GM18502 (cell line): Measurements from ENCODE around the gene PRRT4.

Source experiments
- ATAC-seq: cut with Tn5 transposase; IDR thresholded peaks from one replicate; pipeline ENCODE4 v1.9.1; 2021; ENCODE audit warnings: mild to moderate bottlenecking; ENCODE audit not compliant: unreplicated experiment, poor library complexity

Gene PRRT4

DNA sequence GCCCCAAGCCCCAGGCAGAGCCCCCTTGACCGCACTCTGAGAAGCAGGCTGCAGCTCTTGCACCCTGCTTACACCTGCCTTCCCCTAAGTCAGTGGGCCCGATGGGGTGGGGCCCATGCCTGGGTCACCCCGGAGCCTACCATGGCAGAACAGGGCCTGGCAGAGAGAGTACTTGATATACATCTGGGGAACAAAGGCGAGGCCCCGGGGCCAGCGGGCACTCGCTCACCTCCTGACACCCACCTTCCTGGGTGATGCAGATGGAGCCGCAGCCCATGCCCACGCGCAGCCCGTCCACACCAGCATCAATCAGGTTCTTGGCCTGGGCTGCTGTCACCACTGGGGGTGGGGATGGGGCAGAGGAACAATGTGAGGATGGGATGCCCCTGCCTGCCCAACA is 34.9 kb upstream of the PRRT4 start:
- no peak for ATAC-seq

GRCh38 chr7:128395748-128396147 is 34.3 kb upstream of the PRRT4 start:
- ATAC-seq: no peak

DNA sequence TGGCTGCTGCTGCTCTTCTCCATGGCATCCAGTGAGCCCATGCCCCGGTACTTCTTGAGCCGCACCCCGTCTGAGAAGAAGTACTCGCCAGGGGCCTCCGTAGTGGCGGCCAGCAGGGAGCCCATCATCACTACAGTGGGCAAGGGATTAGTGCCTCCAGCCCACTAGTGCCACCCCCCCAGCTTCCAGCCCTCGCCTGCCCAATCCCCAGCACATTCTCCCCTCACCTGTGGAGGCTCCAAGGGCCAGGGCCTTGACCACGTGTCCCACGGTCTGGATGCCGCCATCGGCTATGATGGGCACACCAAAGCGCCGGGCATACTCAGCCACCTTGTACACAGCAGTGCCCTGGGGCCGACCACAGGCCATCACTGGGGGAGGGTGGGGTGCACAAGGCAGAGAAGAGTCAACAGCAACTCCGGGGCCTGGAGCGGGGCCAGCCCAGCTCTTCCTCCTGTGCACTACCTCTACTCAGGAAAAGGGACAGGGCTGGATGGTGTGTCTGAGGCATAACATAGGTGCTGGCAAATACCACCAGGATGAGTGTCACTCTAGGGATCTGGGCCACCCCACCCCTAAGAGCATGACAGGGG is 33.5 kb upstream of the PRRT4 start:
- no peak for ATAC-seq

DNA sequence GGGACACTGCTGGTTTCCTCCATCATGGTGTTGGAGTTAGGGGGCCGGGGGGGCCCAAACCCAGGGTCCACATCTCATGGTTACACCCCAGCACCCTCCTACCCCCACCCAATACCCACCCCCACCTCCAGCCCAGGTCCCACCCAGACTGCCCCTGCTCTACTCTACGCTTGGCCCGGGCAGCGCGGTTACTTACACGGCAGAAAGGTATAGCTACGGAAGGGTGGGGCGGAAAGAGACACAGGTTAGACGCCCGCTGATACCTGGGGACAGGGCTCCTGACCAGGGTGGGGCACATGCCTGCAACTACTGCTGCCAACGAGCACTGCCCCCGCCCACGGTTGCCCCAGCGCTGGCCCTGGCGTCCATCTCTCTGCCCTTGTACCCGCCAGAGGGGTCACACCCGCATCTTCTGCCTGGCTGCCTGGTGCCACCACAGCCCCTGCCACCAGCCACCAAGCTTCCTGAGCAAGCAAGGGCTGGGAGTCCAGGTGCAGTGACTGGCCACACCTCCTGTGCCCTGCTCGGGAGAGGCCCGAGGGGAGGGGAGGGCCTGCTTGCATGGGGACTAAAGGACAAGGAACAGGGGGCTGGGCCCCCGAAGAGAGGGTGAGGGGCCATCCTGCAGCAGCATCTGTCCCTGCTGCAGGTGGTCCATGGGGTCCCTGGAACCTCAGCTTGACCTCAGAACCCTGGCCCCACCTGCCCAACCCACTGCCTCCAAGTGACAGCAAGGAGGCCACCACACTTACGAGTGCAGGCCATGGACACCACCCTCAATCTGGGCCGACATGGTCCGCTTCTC is 32.2 kb upstream of the PRRT4 start:
- no peak for ATAC-seq

- no peak for ATAC-seq
Measured at GRCh38 chr7:128392446-128393327, 31.2 kb upstream of the PRRT4 start.

- no peak for ATAC-seq
Measured at GRCh38 chr7:128391805-128392204, 30.3 kb upstream of the PRRT4 start.

DNA sequence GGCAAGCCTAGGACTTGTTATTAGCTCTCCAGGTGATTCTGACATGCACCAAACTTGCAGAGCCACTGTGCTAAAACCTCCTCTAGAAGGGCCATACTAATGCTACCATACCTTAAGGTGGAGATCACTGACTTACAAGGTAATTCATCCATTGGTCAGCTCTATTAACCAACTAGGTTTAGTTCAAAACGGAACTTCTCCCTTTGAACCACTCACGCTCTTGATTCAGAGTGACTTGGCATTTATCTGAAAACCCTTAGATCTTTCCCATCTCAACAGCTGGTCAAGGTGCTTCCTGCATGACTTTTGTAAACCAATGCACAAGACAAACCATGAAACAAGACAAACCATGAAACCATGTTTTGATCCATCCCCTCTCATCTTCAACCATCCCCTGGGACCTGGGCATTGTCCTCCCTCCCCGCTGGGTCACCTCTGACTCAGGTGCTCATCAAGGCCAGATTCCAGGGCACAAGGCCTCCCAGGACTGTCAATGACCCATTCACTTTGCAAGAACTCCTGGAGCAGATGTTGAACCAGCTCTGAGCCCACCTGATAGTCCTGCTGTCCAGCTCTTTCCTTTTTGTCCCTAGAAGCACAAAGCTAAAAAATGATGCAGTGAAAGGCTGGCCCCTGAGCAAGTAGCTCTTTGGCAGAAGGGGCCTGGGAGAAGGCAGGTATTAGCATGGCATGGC is 29.5 kb upstream of the PRRT4 start:
- ATAC-seq: no peak

DNA sequence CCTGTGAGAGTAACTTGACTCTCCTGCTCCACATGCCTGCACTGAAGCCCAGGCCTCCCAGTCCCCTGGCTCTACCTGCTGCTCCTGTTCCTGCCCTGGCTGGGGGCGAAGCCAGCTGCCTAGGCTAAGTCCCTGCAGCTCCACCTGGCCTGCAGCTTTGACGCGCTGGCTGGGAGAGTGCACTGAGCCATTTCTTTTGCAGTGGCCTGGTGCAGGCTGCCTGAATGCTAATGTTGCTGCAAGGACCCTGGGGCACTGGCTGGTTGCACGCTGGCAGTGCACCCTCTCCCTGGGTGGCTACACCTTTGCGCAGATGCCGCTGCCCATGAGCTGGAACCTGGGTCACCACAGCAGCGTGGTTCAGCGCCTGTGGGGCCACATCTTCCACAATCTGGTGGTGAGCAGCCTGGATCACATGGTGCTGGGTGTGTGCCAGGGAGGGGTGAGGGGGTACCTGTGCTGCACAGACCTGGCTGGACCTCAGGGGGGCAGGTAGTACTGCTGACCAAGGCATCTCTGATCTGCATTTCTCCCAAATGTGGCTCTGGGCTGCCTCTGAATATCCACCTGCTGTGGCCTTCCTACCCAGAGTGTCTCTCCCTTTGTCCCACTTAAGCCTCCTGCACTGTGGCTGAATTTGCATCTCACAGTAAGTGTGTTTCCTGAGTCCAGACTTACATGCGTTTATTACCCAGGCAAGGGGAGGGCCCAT is 28.3 kb upstream of the PRRT4 start:
- ATAC-seq: no peak

DNA sequence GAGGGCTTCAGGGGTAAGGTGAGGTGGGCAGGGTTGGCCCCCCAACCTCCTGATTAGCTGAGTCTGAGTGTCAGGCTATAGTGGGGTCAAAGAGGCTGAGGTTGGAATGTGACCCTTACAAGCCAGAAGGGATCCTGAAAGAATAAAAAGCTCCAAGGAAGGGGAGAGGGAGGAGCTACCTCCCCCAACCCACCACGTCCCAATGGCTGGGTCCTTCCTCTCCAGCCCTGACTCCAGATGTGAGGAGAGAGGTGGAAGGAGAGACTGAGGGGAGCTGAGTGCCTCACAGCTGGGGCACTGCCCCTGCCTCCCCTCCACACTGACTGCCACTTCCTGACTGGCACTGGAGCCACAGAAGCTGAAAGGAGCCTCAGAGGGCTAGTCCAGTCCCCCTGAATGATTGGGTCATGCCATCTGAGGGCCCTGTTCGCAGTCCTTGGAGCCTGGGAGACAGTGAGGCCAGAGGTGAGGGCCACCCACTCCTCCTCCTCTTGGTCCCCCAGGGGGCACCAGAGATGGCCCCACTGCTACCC is 27.7 kb upstream of the PRRT4 start:
- ATAC-seq: no peak

- ATAC-seq: peak; percentile 13
Measured at GRCh38 chr7:128388145-128388485, 26.6 kb upstream of the PRRT4 start.

DNA sequence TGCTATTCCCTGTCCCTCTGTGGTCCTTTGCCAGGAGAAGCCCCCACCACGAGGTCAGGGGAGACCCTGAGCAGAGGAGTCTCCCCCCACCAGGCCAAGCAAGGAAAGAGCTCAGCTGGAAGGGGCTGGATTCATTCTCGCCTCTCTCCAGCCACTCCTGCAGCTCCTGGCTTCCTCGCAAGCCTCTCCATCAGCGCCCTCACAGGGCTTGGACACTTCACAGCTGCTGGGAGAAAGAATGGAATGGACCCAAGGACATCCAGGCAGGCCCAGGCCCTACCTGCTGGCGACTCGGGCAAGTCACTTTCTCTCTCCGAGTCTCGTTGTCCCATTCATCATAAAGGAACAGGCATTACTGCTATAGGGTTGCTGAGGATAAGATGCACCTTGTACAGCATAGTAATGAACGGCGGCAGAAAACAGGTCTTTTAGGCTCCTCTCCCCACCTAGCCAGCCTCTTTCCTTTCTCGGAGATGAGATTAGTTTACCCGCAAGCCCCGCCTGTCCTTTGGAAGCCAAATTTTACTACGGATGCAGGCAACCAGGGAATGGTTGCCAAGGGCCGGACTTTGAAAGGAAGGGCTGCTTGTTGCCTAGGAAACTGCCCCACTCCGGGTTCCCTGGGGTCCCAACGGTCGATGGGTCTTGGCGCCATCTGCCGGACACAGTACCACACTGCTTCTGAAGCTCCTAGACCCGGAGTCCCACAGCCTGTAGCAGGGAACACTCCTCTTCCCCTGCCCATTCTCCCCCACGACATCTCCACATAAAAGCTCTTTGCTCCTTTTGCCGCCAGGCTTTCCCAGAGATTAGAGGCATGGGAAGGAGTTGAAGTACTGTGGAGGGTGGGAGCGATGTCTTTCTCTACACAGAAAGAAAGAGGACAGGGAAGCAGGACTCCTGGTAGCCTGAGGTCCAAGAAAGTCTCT is 26.0 kb upstream of the PRRT4 start:
- ATAC-seq: peak; percentile 78

DNA sequence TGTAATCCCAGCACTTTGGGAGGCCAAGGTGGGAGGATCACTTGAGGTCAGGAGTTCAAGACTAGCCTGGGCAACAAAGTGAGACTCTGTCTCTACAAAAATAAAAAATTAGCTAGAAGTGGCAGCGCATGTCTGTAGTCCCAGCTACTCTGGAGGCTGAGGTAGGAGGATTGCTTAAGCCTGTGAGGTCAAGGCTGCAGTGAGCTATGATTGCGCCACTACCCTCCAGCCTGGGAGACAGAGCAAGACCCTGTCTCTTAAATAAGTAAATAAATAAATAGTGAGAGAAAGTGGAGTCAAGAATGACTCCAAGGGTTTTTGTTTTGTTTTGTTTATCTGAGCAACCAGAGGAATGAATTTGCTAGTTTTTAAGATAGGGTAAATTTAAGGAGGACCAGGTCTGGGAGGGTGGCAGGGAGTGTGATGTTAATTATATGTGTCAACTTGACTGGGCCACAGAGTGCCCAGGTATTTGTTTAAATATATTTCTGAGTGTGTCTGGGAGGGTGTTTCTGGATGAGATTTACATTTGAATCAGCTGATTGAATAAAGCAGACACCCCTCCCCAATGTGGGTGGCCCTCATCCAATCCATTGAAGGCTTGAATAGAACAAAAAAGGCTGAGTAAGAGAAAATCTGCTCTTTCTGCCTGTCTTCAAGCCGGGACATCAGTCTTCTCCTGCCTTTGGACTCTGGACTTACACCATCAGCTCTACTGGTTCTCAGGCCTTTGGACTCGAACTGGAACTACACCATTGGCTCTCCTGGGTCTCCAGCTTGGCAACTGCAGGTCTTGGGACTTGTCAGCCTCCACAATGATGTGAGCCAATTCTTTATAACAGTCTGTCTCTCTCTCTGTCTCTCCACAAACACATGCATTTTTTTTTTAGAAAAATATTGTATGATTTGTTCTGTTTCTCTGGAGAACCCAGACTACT is 24.8 kb upstream of the PRRT4 start:
- no peak for ATAC-seq

- no peak for ATAC-seq
Measured at GRCh38 chr7:128384726-128385125, 23.2 kb upstream of the PRRT4 start.

GRCh38 chr7:128383776-128384175 is 22.3 kb upstream of the PRRT4 start:
- no peak for ATAC-seq

DNA sequence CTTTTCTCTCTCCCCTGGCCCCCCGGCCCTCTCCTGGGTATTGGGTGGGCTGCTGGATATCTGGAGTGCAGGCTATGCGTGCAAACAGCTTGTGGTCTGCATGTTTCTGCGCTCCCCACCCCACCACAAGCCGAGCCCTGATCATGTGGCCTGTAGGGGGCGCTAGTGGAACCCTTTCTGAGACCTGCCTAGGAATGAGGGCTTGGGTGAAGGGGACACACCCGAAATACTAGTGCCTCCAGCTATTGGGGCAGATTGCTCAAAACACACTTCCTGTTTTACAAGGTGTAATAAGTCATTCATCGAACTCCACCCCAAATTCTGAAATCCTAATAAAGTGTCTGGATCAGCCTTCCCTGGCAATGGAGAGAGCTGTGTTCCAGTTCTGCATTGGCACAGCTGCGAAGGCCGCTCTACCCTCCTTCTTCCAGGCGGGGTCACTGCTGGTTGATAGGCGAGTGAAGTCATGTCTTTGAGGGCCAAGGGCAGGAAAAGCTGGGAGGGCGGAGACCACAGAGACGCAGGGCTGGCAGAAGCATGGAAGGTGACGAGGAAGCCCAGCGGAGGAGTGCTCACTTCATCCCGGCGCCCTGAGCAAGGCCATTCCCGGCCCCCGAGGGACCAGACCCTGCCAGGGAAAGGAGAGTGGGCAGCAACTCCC is 19.8 kb upstream of the PRRT4 start:
- no peak for ATAC-seq

- ATAC-seq: no peak
Measured at GRCh38 chr7:128380483-128381106, 19.1 kb upstream of the PRRT4 start.
